Thyroid gland (tissue), 4 donors: Measurements from ENCODE around the gene IFNK. TPM values are rescaled to one million over a fixed set of nuclear protein-coding genes. Genes with fewer than 3 reads are reported as not detected.

ENCODE experiments used
- DNase-seq, 2 donors: peaks; one replicate each; pipeline ENCODE4 v3.0.0-alpha.2; 2019
- H3K27ac ChIP-seq, 3 donors: fragments of 200-600 bp; sonication (generic); 1 replicate in 2 of 3; 2 replicates in 1 of 3; pipeline ENCODE4 v1.5.1; 2016 to 2019; ENCODE audit warnings: mild to moderate bottlenecking in 1 of 3, moderate library complexity in 1 of 3
- H3K27me3 ChIP-seq: fragments of 200-600 bp; sonication (generic); one replicate; pipeline ENCODE4 v1.5.1; 2019
- H3K36me3 ChIP-seq, 2 donors: fragments of 200-600 bp; sonication (generic); one replicate each; pipeline ENCODE4 v1.5.1; 2016 to 2019
- H3K4me1 ChIP-seq, 2 donors: fragments of 200-600 bp; sonication (generic); one replicate each; pipeline ENCODE4 v1.5.1; 2017 to 2019
- H3K4me3 ChIP-seq, 3 donors: fragments of 200-600 bp; sonication (generic); replicated peaks in 1 of 3; 1 replicate in 2 of 3; 2 replicates in 1 of 3; pipeline ENCODE4 v1.5.1; 2016; ENCODE audit warnings: mild to moderate bottlenecking in 1 of 3
- H3K9me3 ChIP-seq: fragments of 200-600 bp; sonication (generic); one replicate; pipeline ENCODE4 v1.5.1; 2017
- POLR2A ChIP-seq, 2 donors: fragments of 450-650 bp; IDR thresholded peaks; one replicate each; pipeline ENCODE4 v1.6.1; 2017; ENCODE audit warnings: antibody characterized with exemption in 2 of 2, mild to moderate bottlenecking in 2 of 2, moderate library complexity in 1 of 2
- WGBS, 2 donors: methylation state at CpG; one replicate each; pipeline ENCODE4 v1.1.5; 2017; 5-methylcytosine and 5-hydroxymethylcytosine counted together
- intact Hi-C: fragments of 100-400 bp; cut with DNase I; formaldehyde crosslinking; loops from one replicate; pipeline ENCODE4 v1.15.1; 2023
- total RNA-seq, 4 donors: library from RNA; depleted of rRNA; stranded (reverse); fragments of >200 nt; gene quantifications; one replicate each; pipeline ENCODE4 v1.2.3, GENCODE V29; 2016
- TF ChIP-seq, protein P1 (sequence below), 6 experiments: fragments of 200-600 bp in 3 of 6; fragments of 450-650 bp in 3 of 6; sonication (generic) in 3 of 6; IDR thresholded peaks; one replicate each; pipeline ENCODE4 v1.5.1; 2016 to 2019; ENCODE audit warnings: antibody characterized with exemption in 6 of 6, mild to moderate bottlenecking in 2 of 6, inconsistent platforms in 1 of 6, moderate library complexity in 1 of 6

IFNK gene
- total RNA-seq, 4 donors from 2014 or later: not detected

DNA sequence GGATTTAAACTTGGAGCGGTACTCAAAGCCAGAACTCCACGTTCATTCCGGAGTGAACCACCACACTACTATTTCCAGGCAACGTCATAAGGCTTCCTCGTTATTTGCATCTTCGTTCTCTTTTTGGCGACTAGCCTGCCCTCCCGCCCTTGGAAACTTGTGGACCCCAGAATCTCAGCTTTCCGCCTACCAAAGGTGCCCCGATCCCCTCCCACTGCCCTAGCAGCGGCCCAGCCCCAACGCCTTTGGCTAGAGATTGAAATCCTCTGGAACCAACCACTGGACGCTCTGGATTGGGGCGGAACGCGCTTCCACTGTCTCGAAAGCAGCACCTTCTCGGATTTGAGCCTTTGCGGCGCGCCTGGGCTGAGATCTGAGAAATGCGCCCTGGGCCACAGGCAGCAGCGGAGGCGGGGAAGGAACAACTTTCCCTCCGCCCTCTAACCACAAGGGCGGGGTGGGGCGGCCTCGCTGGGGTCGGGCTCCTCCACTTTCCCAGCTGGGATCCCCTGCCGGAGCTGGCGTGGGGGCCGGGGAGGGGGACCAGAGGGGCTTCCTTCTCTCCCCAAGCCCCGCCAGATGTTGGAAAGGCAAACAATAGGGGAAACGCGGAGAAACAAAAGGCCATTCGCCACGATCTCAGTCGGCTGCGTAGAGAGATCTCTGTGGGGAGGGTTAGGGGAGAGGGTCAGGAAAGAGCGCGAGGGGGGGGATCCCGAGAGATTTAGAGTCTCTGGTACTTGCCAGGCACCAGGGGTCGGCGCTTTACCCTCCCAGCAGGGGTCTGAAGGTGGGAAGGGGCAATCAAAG, 4.2 kb downstream of the IFNK start:
- peak overlapping the region; percentile 24 to 96 (median 79) for H3K4me3 ChIP-seq
- no peaks in the 10 kb centered on the region for H3K27me3 ChIP-seq
- TF ChIP-seq POLR2A (IDR thresholded peaks at IDR 0.05): peak in 1 of 2 donors; percentile 85
- TF ChIP-seq, protein P1, sequence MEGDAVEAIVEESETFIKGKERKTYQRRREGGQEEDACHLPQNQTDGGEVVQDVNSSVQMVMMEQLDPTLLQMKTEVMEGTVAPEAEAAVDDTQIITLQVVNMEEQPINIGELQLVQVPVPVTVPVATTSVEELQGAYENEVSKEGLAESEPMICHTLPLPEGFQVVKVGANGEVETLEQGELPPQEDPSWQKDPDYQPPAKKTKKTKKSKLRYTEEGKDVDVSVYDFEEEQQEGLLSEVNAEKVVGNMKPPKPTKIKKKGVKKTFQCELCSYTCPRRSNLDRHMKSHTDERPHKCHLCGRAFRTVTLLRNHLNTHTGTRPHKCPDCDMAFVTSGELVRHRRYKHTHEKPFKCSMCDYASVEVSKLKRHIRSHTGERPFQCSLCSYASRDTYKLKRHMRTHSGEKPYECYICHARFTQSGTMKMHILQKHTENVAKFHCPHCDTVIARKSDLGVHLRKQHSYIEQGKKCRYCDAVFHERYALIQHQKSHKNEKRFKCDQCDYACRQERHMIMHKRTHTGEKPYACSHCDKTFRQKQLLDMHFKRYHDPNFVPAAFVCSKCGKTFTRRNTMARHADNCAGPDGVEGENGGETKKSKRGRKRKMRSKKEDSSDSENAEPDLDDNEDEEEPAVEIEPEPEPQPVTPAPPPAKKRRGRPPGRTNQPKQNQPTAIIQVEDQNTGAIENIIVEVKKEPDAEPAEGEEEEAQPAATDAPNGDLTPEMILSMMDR (IDR thresholded peaks at IDR 0.05): no peak
- H3K27ac ChIP-seq: peak overlapping the region; percentile 91 to 92 (median 91)
- DNase-seq: peak; percentile 77 to 87
- intact Hi-C loops: loop anchor here (5.0 kb wide), 1 partner anchor 196 kb away; no protein-coding TSS in a partner anchor
- H3K9me3 ChIP-seq: no peaks in the 10 kb centered on the region
- H3K4me1 ChIP-seq: peaks cover 17 to 21% of the 10 kb centered on the region in 2 donors
- no peaks in the 10 kb centered on the region for H3K36me3 ChIP-seq
- WGBS, 2 donors: 6 to 7% methylated on average over 32 to 34 of the region's 44 CpGs

GRCh38 chr9:27528886-27529315, 4.8 kb downstream of the IFNK start:
- TF ChIP-seq, protein P1 (IDR thresholded peaks at IDR 0.05): no peak
- peak in 1 of 2 donors; percentile 57 for TF ChIP-seq POLR2A (IDR thresholded peaks at IDR 0.05)
- intact Hi-C loops: loop anchor here (5.0 kb wide), 1 partner anchor 197 kb away; no protein-coding TSS in a partner anchor
- H3K4me3 ChIP-seq: peak overlapping the region; percentile 24 to 96 (median 79)
- H3K27ac ChIP-seq: peak overlapping the region; percentile 91 to 92 (median 91)
- peak; percentile 55 to 68 for DNase-seq
- no peaks in the 10 kb centered on the region for H3K9me3 ChIP-seq
- WGBS, 2 donors: 0% methylated on average over 22 to 25 of the region's 25 CpGs
- H3K36me3 ChIP-seq: no peaks in the 10 kb centered on the region
- no peaks in the 10 kb centered on the region for H3K27me3 ChIP-seq
- H3K4me1 ChIP-seq: peaks cover 20 to 28% of the 10 kb centered on the region in 2 donors

GRCh38 chr9:27529316-27530278, 5.5 kb downstream of the IFNK start, which contains the start of gene MOB3B:
Gene MOB3B (minus strand): TSS chr9:27529814. CDS start chr9:27455550, 74,264 bp downstream.
- peak in 1 of 2 donors; percentile 79 for TF ChIP-seq POLR2A (IDR thresholded peaks at IDR 0.05)
- TF ChIP-seq, protein P1 (IDR thresholded peaks at IDR 0.05): peak; percentile 58 to 98 (median 96)
- no peaks in the 10 kb centered on the region for H3K36me3 ChIP-seq
- peaks cover 27 to 35% of the 10 kb centered on the region in 2 donors for H3K4me1 ChIP-seq
- peak within 1 kb of the TSS; percentile 24 to 96 (median 79) for H3K4me3 ChIP-seq
- H3K27me3 ChIP-seq: no peaks in the 10 kb centered on the region
- peak within 1 kb of the TSS; percentile 91 to 92 (median 91) for H3K27ac ChIP-seq
- intact Hi-C loops: loop anchor here (5.0 kb wide), 1 partner anchor 197 kb away; no protein-coding TSS in a partner anchor
- no peaks in the 10 kb centered on the region for H3K9me3 ChIP-seq
- WGBS, 2 donors: 15 to 50% methylated on average over 4 to 13 of the region's 74 CpGs
- peak; percentile 79 to 88 for DNase-seq

DNA sequence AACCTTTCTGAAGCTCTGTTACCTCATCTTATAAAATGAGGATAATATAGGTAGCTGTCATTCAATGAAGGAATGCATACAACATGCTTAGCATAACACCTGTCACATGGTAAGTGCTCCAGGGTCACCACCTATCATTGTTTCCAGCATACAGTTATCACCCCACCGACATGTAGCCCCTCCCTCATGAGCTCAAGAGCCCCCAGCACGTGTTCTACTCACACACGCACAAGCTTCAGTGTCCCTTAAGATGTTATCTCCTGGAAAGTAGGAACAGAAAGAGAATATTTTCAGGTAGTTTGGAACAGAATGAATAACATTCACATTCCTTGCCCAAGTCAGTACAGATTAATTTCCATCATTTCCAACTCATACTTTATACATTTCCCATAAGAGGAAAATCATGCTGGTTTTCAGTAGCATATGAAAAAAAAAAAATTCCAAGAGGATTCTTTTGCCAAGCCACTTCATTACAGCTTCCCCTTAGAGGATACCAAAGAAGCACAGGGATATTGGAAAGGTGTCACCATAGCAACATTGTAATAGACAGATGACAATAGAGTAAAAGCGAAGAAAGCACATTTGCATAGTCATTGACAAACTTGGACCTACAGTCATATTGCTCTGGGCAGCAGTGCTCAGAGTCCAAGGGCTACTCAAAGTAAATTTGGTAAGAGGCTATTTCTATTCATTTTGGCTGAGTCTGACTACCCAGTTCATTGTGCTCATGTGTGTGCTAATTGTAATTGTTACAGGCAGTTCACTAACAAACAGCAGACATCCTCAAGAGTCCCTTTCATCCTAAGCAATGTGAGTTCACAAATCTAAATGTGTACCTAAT, 7.0 kb downstream of the IFNK start:
- Histone ChIP-seq H3K4me3 (no peak overlapping the region), H3K9me3 (no peaks in the 10 kb centered on the region), H3K36me3 (no peaks in the 10 kb centered on the region), H3K27me3 (no peaks in the 10 kb centered on the region), H3K4me1 (peaks cover 40 to 50% of the 10 kb centered on the region in 2 donors), H3K27ac (no peak overlapping the region)
- intact Hi-C loops: no loop called here
- DNase-seq: no peak
- TF ChIP-seq, protein P1 (IDR thresholded peaks at IDR 0.05): no peak
- no peak for TF ChIP-seq POLR2A (IDR thresholded peaks at IDR 0.05)
- 71 to 72% methylated on average over 4 of the region's 4 CpGs for WGBS, 2 donors
